ENCODE data around the gene OR5AN1.
"Not testable (repeated sequence)": the region's sequence is repeated elsewhere in the genome, so short reads cannot be mapped to it uniquely, and the experiment has no call there.

Gene OR5AN1, protein sequence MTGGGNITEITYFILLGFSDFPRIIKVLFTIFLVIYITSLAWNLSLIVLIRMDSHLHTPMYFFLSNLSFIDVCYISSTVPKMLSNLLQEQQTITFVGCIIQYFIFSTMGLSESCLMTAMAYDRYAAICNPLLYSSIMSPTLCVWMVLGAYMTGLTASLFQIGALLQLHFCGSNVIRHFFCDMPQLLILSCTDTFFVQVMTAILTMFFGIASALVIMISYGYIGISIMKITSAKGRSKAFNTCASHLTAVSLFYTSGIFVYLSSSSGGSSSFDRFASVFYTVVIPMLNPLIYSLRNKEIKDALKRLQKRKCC

GRCh38 chr11:59358595-59358994 is at the start of gene OR5AN1:
Gene OR5AN1, plus strand, starts transcription at chr11:59358895. Its CDS starts 5,564 bp downstream, at chr11:59364459.
- DNase-seq = no peak

DNA sequence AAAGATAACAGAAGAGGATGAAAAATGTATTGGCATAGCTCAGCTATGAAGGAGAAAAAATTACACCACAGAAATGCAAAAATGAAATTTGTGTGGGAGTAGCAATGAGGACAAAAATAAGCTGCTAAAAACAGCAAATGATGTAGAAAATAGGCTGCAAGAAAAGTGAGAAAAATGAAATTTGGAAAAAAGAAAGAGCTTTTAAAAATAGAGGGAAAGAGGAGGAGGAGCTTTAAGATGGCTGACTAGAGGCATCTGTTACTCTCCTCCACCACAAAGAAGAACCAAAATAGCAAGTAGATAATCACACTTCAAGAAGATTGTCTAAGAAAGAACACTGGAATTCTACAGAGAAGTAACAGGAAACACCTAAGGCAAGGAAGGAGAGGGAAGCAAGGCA is 23.7 kb upstream of the OR5AN1 start:
- no peak for DNase-seq

- no peak for DNase-seq
Observed at GRCh38 chr11:59336176-59336575, 22.5 kb upstream of the OR5AN1 start.

DNA sequence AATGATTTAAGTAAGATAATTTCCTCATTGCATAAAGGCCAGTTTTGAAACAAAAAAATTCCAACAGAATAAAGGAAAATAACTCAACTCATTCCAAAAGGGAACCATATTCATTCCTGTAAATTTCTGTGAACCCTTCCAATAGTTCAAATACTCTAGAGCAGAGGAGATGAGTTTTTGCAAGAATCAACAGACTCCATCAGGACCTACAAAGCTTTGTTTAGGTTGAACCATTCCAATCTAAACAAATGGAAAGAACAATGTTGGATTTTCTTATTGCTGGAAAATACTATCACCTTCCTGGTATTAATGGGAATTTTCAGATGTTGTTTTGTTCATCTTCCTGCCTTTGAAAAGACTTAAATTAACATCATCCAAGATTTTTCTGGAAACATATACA is 21.8 kb upstream of the OR5AN1 start:
- DNase-seq = no peak

DNA sequence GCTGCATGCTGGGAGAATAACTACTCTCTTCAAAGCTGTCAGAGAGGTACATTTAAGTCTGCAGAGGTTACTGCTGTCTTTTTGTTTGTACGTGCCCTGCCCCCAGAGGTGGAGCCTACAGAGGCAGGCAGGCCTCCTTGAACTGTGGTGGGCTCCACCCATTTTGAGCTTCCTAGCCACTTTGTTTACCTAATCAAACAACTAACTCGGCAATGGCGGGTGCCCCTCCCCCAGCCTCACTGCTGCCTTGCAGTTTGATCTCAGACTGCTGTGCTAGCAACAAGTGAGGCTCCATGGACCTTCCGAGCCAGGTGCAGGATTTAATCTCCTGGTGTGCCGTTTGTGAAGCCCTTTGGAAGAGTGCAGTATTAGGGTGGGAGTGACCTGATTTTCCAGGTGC is 9.0 kb upstream of the OR5AN1 start:
- DNase-seq = not testable (repeated sequence)

- DNase-seq = no peak
Observed at GRCh38 chr11:59355226-59355625, 3.5 kb upstream of the OR5AN1 start.

- no peak for DNase-seq
Observed at GRCh38 chr11:59356561-59356960, 2.1 kb upstream of the OR5AN1 start.

GRCh38 chr11:59358020-59358419 is 675 bp upstream of the OR5AN1 start:
- no peak for DNase-seq

- DNase-seq = no peak
Observed at GRCh38 chr11:59365232-59366018, 6.7 kb downstream of the OR5AN1 start.

DNA sequence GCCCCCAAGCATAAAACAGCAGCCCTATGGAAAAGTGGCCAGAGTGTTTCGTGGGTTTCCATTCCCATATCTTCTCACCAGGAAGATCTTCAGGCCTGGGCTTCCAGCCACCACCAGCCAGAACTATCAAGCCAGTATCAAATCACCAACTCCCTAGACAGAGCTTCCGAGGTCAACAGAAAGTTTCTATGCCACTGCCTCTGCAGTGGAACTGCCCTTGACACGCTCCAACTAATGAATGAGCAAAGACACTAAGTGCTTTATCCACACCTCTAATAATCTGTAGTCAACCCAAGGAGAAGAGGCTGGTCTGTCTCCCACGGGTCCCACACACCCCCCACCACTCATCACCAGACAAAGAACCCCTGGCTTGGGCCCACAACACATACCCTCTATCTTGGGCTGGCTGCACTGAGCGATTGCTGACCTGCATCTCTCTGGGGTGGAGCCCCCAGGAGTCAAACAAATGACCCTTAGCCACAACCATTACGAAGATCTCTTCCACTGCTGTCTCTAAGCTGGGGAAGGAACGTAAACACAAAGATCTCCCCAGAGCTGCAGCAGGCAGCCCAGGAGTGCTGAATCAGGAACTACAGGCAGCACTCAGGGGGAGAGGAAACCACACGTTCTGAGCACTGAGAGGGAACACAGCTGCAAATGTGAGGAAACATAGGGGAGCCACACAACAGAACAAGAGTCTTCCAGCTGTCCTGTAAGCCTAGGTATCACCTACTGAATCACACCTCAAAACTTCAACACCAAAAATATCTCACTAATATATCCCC is 9.7 kb downstream of the OR5AN1 start:
- no peak for DNase-seq

DNA sequence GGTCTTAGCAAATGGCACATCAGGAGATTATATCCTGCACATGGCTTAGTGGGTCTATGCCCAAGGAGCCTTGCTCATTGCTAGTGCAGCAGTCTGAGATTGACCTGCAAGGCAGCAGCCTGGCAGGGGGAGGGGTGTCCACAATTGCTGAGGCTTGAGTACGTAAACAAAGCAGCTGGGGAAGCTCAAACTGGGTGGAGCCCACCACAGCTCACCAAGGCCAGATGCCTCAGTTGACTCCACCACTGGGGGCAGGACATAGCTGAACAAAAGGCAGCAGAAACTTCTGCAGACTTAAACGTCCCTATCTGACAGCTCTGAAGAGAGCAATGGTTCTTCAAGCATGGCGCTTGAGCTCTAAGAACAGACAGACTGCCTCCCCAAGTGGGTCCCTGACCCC is 13.6 kb downstream of the OR5AN1 start:
- DNase-seq = not testable (repeated sequence)

DNA sequence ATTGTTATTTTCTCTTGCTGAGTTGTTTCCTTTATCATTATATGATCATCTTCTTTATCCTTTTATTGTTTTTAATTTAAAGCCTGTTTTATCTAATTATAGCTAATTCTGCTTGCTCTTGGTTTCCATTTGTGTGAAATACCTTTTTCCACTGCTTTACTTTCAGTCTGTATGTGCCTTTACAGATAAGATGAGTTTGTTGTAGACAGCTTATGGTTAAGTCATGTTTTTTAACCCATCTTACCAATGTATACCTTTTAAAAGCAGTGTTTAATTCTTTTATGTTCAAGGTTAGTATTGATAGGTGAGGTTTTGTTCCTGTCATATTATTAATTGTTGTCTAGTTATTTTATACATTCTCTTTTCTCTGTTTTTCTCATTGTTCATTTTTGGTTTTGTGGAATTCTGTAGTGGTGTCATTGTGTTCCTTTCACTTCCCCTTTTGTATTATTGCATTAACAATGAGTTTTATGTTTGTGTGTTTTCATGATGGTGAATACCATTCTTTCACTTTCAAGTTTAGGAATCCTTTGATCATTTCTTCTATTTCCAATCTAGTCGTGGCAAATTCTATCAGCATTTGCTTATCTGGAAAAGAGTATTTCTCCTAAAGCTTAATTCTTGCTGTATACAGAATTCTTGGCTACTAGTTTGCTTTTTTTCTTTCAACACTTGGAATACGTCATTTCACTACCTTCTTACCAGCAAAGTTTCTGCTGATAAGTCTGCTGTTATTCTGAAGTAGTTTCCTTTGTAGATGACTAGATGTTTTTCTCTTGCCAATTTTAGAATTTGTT is 21.8 kb downstream of the OR5AN1 start:
- DNase-seq = no peak

DNA sequence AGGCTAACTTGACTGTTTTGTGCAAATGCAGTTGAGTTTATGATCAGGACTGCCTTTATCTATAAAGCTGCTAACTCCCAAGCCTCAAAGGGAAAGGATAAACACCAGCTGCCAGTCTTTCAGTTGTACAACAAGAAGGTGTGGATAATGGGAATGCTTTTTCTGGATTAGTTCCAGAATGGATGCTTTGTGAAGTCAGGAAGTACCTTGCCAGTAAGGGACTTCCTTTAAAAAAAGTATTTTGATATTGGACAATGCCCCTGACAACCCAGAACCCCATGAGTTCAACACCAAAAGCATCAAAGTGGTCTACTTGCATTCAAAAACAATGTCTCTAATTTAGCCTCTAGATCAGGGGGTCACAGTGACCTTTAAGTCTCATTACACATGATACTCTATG is 35.5 kb downstream of the OR5AN1 start:
- DNase-seq = no peak

DNA sequence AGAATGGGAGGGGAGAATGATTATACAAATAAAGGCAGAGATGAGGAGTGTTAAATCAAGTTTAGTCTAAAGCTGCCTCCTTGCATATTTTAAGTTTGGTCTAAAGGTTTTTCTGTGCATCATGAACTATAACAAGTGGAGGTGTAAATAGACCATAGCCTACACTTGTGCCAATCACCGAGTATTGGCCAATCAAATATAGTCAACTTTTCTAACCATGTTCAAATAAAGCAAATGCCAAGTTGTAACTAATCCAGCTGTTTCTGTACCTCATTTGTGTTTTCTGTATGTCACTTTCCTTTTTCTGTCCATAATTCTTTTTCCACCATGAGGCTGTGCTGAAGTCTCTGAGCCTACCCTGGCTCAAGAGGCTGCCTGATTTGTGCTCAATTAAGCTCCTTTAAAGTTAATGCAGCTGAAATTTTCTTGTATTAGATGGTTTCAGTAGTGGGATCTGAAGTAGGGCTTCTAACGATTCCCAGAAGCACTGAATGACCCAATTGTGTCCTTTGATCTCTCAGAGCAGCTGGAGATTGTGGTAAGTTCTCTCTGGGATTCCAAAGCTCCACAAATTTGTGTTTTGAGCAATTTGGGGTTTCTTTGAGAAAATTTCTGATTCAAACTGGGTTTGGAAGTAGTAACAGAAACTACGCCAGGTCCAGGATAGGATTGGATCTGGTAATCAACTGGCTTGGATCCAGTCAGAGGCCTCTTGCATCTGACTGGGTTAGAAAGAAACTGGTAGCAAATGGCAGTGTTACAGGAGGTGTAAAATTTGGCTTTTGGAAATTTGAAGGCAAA is 42.0 kb downstream of the OR5AN1 start:
- no peak for DNase-seq

GRCh38 chr11:59401262-59401552 is 42.5 kb downstream of the OR5AN1 start:
- no peak for DNase-seq

- DNase-seq = no peak
Observed at GRCh38 chr11:59403546-59403945, 44.9 kb downstream of the OR5AN1 start.

DNA sequence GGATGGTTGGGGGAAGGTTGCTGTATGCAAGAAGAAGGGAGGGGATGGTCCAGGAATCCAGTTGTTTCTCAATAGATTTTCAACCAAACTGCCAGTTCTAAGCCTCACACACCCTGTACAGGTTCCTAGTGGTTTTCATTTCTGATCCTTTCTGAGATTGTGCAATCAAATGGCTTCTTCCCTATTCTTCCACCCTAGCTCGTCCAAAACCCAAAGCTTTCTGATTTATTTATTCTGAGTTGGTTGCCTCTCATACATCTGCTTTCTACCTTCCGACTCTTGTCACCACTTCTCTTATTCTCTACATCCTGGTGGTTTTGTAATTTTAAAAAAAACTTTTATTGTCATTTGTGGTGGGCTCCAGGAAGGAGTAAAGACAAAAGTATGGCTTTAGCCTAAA is 55.0 kb downstream of the OR5AN1 start:
- DNase-seq = no peak

DNA sequence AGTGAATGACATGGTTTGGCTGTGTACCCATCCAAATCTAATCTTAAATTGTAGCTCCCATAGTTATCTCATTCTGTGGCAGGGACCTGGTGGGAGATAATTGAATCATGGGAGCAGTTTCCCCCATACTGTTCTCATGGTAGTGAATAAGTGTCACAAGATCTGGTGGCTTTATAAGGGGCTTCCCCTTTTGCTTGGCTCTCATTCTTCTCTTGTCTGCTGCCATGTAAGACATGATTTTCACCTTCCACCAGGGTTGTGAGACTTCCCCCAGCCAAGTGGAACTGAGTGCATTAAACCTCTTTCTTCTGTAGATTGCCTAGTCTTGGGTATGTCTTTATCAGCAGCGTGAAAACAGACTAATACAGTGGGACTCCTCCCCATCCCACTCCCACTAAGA is 56.4 kb downstream of the OR5AN1 start:
- no peak for DNase-seq

- no peak for DNase-seq
Observed at GRCh38 chr11:59416613-59417012, 57.9 kb downstream of the OR5AN1 start.

DNA sequence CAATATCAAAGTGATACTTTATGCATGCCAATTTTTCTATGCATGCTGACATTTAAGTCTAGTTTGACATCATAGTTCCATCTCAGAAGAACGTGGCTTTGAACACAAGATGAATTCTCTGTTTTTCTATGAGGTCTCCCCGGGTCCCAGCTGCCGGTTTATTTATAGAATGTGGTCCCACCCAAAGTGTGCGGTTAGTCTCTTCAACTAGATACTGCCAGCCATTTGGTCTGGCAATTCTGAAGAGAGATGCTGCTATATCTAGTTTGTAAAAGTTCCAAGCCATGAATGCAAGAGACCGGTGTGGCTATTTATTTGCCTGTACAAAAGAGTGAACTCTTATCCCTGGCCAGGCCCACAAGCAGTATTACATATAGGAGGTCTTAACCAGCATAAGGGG is 58.3 kb downstream of the OR5AN1 start:
- no peak for DNase-seq

DNA sequence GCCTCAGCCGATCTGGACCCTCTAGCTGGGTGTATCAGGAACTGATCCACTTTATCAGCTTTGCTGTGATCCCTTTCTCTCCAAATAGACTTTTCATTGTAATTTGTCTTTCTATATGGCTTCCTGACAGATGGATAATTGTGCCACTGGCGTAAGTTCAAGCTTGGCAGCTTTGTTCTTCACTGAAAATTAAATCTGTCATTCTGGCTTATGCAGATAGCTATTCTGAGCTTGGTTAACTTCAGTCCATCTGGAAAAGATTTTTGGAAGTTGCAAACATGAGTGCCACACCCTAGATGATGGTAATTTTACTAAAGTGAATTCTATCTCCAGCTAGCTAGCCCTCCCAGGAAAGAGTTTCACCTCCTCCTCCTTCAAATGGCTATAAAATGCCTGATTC is 59.5 kb downstream of the OR5AN1 start:
- no peak for DNase-seq

Measured in right forelimb (tissue), 1 donor.